WTC11 (cell line): ENCODE measurements around the gene TMEM145. TPM values are rescaled to one million over a fixed set of nuclear protein-coding genes. Genes with fewer than 3 reads are reported as not detected.
A peak's percentile ranks its signal among the peaks of the same experiment; 100 is the strongest.

Source experiments
- ATAC-seq: fragments of 200-7000 bp; cut with Tn5 transposase; 2 replicates; pipeline ENCODE4 v1.10.0; 2021; ENCODE audit warnings: mild to moderate bottlenecking, moderate library complexity
- CTCF ChIA-PET: fragments of 300-600 bp; sonication (Branson Sonifier 250); formaldehyde crosslinking; loops from one replicate; lab custom pipeline; 2021; ENCODE audit warnings: antibody characterized with exemption; lab: Charles Lee
- POLR2A ChIA-PET: fragments of 350-600 bp; sonication (Branson Sonifier 250); formaldehyde crosslinking; loops from one replicate; lab custom pipeline; 2021; ENCODE audit warnings: antibody characterized with exemption; lab: Charles Lee
- DNase-seq: peaks from one replicate; pipeline ENCODE4 v3.0.0; 2021; ENCODE audit warnings: low spot score
- H3K27ac Mint-ChIP-seq: 2 replicates; pipeline ENCODE4 v1.8.0; 2021; ENCODE audit warnings: mixed read lengths
- H3K27me3 Mint-ChIP-seq: 2 replicates; pipeline ENCODE4 v1.8.0; 2021; ENCODE audit warnings: low read depth, mild to moderate bottlenecking, moderate library complexity, mixed read lengths
- H3K36me3 Mint-ChIP-seq: 2 replicates; pipeline ENCODE4 v1.8.0; 2021; ENCODE audit warnings: mixed read lengths
- H3K4me1 Mint-ChIP-seq: 2 replicates; pipeline ENCODE4 v1.8.0; 2022; ENCODE audit warnings: mixed read lengths
- H3K4me3 Mint-ChIP-seq: 2 replicates; pipeline ENCODE4 v1.8.0; 2021; ENCODE audit warnings: mild to moderate bottlenecking, moderate library complexity, mixed read lengths
- H3K9me3 Mint-ChIP-seq: 2 replicates; pipeline ENCODE4 v1.8.0; 2021; ENCODE audit warnings: mixed read lengths
- EMX1 ChIP-seq: fragments of 250-450 bp; sonication (Bioruptor Pico); IDR thresholded peaks from 2 replicates; pipeline ENCODE4 v1.8.0; 2021; ENCODE audit warnings: mild to moderate bottlenecking
- IRF2 ChIP-seq: sonication (generic); formaldehyde crosslinking; IDR thresholded peaks from 2 replicates; pipeline ENCODE4 v1.8.0; 2022; ENCODE audit warnings: low read depth, missing genetic modification reagents, borderline replicate concordance
- NR1H2 ChIP-seq: sonication (generic); formaldehyde crosslinking; IDR thresholded peaks from 2 replicates; pipeline ENCODE4 v1.9.0; 2021; ENCODE audit warnings: mild to moderate bottlenecking, moderate library complexity, missing genetic modification reagents
- PRRX2 ChIP-seq: fragments of 250-450 bp; sonication (Bioruptor Pico); IDR thresholded peaks from 2 replicates; pipeline ENCODE4 v1.8.0; 2021; ENCODE audit warnings: mild to moderate bottlenecking
- RELA ChIP-seq: sonication (generic); formaldehyde crosslinking; IDR thresholded peaks from 2 replicates; pipeline ENCODE4 v1.8.1; 2022; ENCODE audit warnings: missing genetic modification reagents, mild to moderate bottlenecking, borderline replicate concordance
- TEAD1 ChIP-seq: sonication (generic); formaldehyde crosslinking; IDR thresholded peaks from 2 replicates; pipeline ENCODE4 v1.8.0; 2022; ENCODE audit warnings: mild to moderate bottlenecking, missing genetic modification reagents
- TEAD4 ChIP-seq: sonication (generic); formaldehyde crosslinking; IDR thresholded peaks from 2 replicates; pipeline ENCODE4 v1.8.0; 2022; ENCODE audit warnings: mild to moderate bottlenecking, missing genetic modification reagents
- ZNF138 ChIP-seq: sonication (generic); formaldehyde crosslinking; conservative IDR thresholded peaks from 2 replicates; pipeline ENCODE4 v1.8.1; 2022; ENCODE audit warnings: mild to moderate bottlenecking, moderate library complexity, missing genetic modification reagents
- ZNF219 ChIP-seq: sonication (generic); formaldehyde crosslinking; IDR thresholded peaks from 2 replicates; pipeline ENCODE4 v1.8.0; 2023; ENCODE audit warnings: missing genetic modification reagents, mild to moderate bottlenecking, borderline replicate concordance
- ZNF232 ChIP-seq: sonication (generic); formaldehyde crosslinking; IDR thresholded peaks from 2 replicates; pipeline ENCODE4 v1.8.0; 2022; ENCODE audit warnings: mild to moderate bottlenecking, missing genetic modification reagents
- ZNF423 ChIP-seq: fragments of 250-450 bp; sonication (Bioruptor Pico); IDR thresholded peaks from 2 replicates; pipeline ENCODE4 v2.1.2; 2022; ENCODE audit warnings: mild to moderate bottlenecking, moderate library complexity
- total RNA-seq: library from RNA; stranded (reverse); gene quantifications from 3 replicates; pipeline ENCODE4 v1.2.3, GENCODE V29; 2021
- TF ChIP-seq, protein P1 (sequence below): fragments of 250-450 bp; sonication (Bioruptor Pico); IDR thresholded peaks from 2 replicates; pipeline ENCODE4 v1.9.0; 2021; ENCODE audit warnings: moderate library complexity, mild to moderate bottlenecking, inconsistent platforms, borderline replicate concordance
- TF ChIP-seq, protein P2 (sequence below): fragments of 250-450 bp; sonication (Bioruptor Pico); IDR thresholded peaks from 2 replicates; pipeline ENCODE4 v1.9.0; 2021; ENCODE audit warnings: mild to moderate bottlenecking
- TF ChIP-seq, protein P3 (sequence below): sonication (generic); formaldehyde crosslinking; IDR thresholded peaks from 2 replicates; pipeline ENCODE4 v1.8.1; 2023; ENCODE audit warnings: mild to moderate bottlenecking, moderate library complexity, missing genetic modification reagents
- TF ChIP-seq, protein P4 (sequence below): sonication (generic); formaldehyde crosslinking; IDR thresholded peaks from 2 replicates; pipeline ENCODE4 v1.8.1; 2022; ENCODE audit warnings: low read depth, missing genetic modification reagents, borderline replicate concordance

Gene TMEM145
- total RNA-seq, 1 experiment from 2014 or later: 6.9 TPM

DNA sequence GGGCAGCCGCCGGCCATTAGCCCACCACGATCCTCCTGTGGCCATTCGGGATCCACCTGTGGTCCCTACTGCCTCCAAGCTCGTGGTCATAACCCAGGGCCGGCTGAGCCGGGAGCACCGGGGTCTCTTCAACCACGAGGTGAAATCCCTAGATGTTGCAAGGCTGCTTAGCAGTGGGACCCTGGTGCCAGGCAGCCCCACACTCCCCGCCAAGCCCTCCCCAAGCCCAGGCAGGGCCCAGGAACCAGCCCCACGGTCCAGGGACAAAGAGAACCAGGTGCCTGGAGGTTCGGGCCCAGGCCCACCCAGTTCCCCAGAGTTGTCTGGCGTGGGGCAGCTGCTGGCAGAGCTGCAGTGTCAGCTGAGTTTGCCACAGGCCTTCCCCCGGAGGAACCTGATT lies 3.4 kb upstream of the TMEM145 start:
- peaks cover 20% of the 10 kb centered on the region for H3K27me3 Mint-ChIP-seq
- ATAC-seq: no peak
- POLR2A ChIA-PET: no interaction called here
- CTCF ChIA-PET: interaction anchor here (0.8 to 1.9 kb wide), 2 partner anchors 14 to 15 kb away, joined by 3 to 4 read pairs; no protein-coding TSS in a partner anchor
- H3K27ac Mint-ChIP-seq: no peak overlapping the region
- DNase-seq: no peak
- H3K4me3 Mint-ChIP-seq: no peak overlapping the region
- TF ChIP-seq, protein P1, sequence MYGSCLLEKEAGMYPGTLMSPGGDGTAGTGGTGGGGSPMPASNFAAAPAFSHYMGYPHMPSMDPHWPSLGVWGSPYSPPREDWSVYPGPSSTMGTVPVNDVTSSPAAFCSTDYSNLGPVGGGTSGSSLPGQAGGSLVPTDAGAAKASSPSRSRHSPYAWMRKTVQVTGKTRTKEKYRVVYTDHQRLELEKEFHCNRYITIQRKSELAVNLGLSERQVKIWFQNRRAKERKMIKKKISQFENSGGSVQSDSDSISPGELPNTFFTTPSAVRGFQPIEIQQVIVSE (CRISPR knock-in tag): no peak
- TF ChIP-seq, protein P2, sequence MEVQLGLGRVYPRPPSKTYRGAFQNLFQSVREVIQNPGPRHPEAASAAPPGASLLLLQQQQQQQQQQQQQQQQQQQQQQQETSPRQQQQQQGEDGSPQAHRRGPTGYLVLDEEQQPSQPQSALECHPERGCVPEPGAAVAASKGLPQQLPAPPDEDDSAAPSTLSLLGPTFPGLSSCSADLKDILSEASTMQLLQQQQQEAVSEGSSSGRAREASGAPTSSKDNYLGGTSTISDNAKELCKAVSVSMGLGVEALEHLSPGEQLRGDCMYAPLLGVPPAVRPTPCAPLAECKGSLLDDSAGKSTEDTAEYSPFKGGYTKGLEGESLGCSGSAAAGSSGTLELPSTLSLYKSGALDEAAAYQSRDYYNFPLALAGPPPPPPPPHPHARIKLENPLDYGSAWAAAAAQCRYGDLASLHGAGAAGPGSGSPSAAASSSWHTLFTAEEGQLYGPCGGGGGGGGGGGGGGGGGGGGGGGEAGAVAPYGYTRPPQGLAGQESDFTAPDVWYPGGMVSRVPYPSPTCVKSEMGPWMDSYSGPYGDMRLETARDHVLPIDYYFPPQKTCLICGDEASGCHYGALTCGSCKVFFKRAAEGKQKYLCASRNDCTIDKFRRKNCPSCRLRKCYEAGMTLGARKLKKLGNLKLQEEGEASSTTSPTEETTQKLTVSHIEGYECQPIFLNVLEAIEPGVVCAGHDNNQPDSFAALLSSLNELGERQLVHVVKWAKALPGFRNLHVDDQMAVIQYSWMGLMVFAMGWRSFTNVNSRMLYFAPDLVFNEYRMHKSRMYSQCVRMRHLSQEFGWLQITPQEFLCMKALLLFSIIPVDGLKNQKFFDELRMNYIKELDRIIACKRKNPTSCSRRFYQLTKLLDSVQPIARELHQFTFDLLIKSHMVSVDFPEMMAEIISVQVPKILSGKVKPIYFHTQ (CRISPR knock-in tag): no peak
- TF ChIP-seq, protein P3, sequence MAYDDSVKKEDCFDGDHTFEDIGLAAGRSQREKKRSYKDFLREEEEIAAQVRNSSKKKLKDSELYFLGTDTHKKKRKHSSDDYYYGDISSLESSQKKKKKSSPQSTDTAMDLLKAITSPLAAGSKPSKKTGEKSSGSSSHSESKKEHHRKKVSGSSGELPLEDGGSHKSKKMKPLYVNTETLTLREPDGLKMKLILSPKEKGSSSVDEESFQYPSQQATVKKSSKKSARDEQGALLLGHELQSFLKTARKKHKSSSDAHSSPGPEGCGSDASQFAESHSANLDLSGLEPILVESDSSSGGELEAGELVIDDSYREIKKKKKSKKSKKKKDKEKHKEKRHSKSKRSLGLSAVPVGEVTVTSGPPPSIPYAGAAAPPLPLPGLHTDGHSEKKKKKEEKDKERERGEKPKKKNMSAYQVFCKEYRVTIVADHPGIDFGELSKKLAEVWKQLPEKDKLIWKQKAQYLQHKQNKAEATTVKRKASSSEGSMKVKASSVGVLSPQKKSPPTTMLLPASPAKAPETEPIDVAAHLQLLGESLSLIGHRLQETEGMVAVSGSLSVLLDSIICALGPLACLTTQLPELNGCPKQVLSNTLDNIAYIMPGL (CRISPR knock-in tag): no peak
- no peak for TF ChIP-seq NR1H2 (CRISPR knock-in tag)
- no peak for TF ChIP-seq RELA (CRISPR knock-in tag)
- TF ChIP-seq ZNF219 (CRISPR knock-in tag): no peak
- TF ChIP-seq IRF2 (CRISPR knock-in tag): no peak
- TF ChIP-seq, protein P4, sequence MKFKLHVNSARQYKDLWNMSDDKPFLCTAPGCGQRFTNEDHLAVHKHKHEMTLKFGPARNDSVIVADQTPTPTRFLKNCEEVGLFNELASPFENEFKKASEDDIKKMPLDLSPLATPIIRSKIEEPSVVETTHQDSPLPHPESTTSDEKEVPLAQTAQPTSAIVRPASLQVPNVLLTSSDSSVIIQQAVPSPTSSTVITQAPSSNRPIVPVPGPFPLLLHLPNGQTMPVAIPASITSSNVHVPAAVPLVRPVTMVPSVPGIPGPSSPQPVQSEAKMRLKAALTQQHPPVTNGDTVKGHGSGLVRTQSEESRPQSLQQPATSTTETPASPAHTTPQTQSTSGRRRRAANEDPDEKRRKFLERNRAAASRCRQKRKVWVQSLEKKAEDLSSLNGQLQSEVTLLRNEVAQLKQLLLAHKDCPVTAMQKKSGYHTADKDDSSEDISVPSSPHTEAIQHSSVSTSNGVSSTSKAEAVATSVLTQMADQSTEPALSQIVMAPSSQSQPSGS (CRISPR knock-in tag): no peak
- TF ChIP-seq ZNF232 (CRISPR knock-in tag): no peak
- H3K36me3 Mint-ChIP-seq: no peaks in the 10 kb centered on the region
- no peaks in the 10 kb centered on the region for H3K9me3 Mint-ChIP-seq
- H3K4me1 Mint-ChIP-seq: peaks cover 18% of the 10 kb centered on the region

DNA sequence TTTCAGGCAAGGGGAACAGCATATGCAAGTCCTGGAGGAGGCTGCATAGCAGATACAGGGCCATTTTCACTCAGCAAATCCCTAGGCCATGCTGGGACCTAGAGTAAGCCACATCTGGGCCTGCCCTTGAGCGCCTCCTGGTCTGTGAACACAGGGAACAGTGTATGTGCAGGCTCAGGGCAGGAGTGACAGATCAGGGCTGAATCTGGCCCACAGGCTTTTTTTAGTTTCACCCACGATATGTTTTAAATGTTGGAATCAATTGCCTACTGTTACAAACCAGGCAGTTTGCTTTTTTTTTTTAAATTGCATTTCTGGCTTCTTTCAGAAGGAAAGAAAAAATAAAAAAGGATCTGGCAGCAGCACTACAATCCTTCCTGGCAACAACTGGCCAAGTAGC lies 1.5 kb upstream of the TMEM145 start:
- Mint-ChIP-seq H3K27me3 (peaks cover 26% of the 10 kb centered on the region), H3K36me3 (no peaks in the 10 kb centered on the region), H3K27ac (no peak overlapping the region), H3K4me1 (peaks cover 15% of the 10 kb centered on the region), H3K4me3 (peak overlapping the region; percentile 18; the same call in 1 of the 2 replicates), H3K9me3 (no peaks in the 10 kb centered on the region)
- peak; percentile 54 for DNase-seq
- POLR2A ChIA-PET: no interaction called here
- ATAC-seq: peak; percentile 33
- no peak for TF ChIP-seq RELA (CRISPR knock-in tag)
- TF ChIP-seq TEAD4 (CRISPR knock-in tag): no peak
- CTCF ChIA-PET: interaction anchor here (1.5 kb wide), 1 partner anchor 32 kb away, joined by 4 read pairs; no protein-coding TSS in a partner anchor

DNA sequence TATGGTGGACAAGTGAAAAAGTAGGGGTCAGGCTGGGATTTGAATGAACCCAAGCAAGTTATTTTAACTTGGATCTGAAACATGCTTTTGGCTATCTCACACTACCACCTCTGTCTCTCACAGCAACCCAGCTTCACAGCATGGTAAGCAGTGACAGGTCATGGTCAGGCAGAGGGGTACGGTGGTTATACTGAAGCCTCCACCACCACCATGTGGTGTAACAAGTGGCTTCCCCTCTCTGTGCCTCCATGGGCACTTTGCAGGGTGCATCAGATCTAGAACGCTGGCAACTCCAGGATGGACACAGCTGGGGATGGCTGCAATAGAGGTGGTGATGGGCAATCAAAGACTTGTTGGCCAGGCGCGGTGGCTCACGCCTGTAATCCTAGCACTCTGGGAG lies 739 bp upstream of the TMEM145 start:
- POLR2A ChIA-PET: no interaction called here
- Mint-ChIP-seq H3K9me3 (no peaks in the 10 kb centered on the region), H3K27ac (no peak overlapping the region), H3K27me3 (peaks cover 26% of the 10 kb centered on the region), H3K36me3 (no peaks in the 10 kb centered on the region), H3K4me3 (peak overlapping the region; percentile 80), H3K4me1 (peaks cover 14% of the 10 kb centered on the region)
- TF ChIP-seq ZNF138 (CRISPR knock-in tag) (no peak), TEAD1 (CRISPR knock-in tag) (no peak), PRRX2 (no peak), TEAD4 (CRISPR knock-in tag) (no peak), EMX1 (CRISPR knock-in tag) (no peak), ZNF423 (CRISPR knock-in tag) (no peak)
- DNase-seq (no peak), ATAC-seq (no peak)
- CTCF ChIA-PET: interaction anchor here (1.5 kb wide), 1 partner anchor 31 kb away, joined by 4 read pairs; no protein-coding TSS in a partner anchor
